Fibroblast of skin of right quadriceps (primary cell): Measurements from ENCODE around the gene SMAP1.
"Not testable (repeated sequence)": the region's sequence is repeated elsewhere in the genome, so short reads cannot be mapped to it uniquely, and the experiment has no call there.

Source experiments
- DNase-seq: peaks from one replicate; pipeline ENCODE4 v3.0.0-alpha.2; 2013

SMAP1 gene

GRCh38 chr6:70684794-70685493 lies 17.3 kb downstream of the SMAP1 start:
- DNase-seq = no peak

DNA sequence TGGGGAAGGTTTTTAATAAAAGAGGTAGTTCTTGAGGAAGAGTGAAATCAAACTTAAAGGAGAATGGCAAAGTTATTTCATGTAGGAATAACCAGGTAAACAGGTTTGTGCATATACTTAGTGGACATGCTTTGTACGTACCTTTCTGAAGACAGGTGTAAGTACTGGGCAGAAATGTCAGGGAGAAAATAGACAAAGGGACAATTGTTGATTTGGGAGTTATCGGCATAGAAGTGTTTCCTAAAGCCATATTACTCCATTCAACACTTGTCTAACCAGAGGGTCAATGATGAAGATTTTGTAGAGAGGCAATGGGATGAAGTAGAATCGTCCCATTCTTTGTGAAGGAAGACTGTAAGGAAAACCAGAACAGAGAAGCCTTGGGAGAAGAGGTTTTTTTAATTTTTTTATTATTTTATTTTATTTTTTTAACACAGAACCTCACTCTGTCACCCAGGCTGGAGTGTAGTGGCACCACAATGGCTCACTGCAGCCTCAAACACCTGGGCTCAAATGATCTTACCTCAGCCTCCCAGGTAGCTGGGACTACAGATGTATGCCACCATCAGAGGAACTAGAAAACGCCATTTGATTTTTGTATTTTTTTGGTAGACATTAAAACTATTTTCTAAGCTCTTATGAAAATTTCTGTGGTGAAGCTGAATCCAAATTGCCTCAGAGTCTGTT lies 18.0 kb downstream of the SMAP1 start:
- DNase-seq = no peak

DNA sequence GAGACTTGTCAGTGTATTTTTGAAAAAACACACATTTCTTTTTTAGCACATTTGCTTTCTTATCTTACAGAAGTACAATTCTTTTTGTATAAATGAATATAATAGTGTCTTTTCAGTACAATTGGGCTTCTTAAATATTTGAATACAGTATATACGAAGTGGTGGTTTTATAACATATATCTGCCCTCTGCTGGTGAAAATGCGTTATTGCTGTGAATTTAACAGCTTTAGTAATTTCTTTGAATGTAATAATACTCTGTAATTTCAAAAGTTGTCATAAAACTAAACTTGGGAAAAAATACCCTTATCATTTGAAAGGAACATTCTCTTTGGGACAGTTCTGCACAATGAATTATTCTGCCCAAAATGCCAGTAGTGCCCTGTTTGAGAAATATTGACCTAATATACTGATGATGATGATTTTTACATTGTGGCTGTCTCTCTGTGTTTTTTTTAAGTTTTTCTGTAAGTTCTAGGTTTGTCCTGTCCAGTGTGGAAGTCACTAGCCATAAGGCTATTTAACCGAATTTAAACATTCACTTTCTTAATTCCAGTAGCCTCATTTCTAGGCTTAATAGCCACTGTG lies 19.0 kb downstream of the SMAP1 start:
- peak; percentile 44 for DNase-seq

GRCh38 chr6:70693887-70694286 lies 26.2 kb downstream of the SMAP1 start:
- no peak for DNase-seq

DNA sequence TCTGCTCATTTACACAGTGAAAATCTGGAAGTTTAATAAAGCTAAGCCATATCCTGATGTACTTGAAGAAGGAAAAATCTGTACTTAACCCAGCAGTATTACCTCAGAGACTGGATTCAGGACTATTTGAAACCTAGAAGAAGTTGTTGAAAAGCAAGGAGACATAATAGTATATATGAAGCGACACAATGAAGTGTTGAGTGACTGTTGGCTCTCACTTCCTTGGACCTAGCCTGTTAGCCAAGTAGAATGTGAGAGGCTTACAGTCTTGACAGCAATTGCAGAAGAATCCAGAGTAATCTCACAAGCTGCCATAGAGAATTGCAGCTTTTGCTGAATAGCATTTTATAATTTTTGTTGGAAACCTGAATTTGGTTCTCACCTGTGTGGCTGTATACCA lies 26.7 kb downstream of the SMAP1 start:
- DNase-seq = no peak

- DNase-seq = no peak
Observed at GRCh38 chr6:70700922-70701876, 33.5 kb downstream of the SMAP1 start.

DNA sequence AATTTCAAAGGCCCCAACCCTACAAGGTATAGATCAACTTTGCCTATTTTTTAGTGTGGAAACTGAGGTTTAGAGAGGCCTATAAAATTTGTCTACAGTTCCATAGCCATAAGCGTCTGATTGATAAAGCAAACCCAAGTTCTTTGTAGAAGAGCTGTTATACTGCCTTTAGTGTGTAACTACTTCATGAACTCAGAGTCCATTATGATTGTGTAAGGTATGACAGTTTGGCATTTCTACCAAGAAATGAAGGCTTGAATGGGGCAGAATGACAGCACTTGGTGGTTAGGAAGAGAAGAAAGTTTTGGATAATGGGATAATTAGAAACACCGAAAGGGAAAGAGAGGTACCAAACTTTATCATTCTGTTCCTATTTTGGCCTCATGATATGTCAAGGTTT lies 38.1 kb downstream of the SMAP1 start:
- DNase-seq = no peak

- peak; percentile 32 for DNase-seq
Observed at GRCh38 chr6:70706491-70707123, 38.9 kb downstream of the SMAP1 start.

DNA sequence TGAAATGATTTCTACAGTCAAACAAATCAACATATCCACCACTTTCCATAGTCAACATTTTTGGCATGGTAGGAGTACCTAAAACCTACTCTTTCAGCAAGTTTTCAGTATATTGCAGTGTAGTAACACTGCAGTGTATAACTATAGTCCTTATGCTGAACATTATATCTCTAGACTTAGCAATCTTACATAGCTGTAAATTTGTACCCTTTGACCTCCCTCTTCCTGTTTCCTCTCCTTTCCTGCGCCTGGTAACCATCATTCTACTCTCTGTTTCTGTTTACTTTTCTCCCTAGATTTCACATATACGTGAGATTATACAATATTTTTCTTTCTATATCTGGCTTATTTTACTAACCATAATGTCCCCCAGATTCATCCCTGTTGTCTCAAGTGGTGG lies 40.2 kb downstream of the SMAP1 start:
- no peak for DNase-seq

DNA sequence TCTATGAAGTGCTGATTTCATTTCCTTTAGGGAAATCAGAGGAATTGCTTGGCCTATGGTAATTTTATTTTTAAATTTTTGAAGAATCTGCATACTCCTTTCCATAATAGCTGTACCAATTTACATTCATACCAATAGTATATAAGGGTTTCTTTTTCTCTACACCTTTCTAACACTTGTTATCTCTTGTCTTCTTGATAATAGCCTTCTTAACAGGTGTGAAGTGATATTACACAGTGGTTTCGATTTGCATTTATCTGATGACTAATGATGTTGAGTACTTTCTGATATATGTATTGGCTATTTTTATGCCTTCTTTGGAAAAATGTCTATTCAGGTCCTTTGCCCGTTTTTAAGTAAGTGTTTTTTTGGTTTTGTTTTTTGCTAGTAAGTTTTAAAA lies 40.8 kb downstream of the SMAP1 start:
- DNase-seq = no peak

- DNase-seq = peak; percentile 74
Observed at GRCh38 chr6:70709826-70710225, 42.1 kb downstream of the SMAP1 start.

DNA sequence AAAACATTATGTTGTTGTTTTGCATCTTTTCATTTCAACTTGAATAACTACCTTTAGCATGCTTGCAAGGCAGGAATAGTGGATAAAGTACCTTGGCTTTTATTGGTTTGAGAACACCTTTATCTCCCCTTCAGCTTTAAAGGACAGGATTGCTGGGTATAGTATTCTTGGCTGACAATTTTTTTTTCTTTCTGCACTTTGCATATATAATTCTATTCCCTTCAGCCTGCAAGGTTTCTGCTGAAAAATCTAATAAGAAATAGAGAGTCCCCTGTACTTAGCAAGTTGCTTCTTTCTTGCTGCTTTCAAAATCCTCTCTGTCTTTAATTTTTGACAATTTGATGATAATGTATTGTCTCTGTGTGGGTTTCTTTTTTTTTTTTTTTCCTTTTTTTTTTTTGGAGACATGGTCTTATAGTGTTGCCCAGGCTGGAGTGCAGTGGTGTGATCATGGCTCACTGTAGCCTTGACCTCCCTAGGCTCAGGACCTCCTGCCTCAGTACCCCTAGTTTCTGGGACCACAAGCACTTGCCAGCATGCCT lies 47.1 kb downstream of the SMAP1 start:
- no peak for DNase-seq

DNA sequence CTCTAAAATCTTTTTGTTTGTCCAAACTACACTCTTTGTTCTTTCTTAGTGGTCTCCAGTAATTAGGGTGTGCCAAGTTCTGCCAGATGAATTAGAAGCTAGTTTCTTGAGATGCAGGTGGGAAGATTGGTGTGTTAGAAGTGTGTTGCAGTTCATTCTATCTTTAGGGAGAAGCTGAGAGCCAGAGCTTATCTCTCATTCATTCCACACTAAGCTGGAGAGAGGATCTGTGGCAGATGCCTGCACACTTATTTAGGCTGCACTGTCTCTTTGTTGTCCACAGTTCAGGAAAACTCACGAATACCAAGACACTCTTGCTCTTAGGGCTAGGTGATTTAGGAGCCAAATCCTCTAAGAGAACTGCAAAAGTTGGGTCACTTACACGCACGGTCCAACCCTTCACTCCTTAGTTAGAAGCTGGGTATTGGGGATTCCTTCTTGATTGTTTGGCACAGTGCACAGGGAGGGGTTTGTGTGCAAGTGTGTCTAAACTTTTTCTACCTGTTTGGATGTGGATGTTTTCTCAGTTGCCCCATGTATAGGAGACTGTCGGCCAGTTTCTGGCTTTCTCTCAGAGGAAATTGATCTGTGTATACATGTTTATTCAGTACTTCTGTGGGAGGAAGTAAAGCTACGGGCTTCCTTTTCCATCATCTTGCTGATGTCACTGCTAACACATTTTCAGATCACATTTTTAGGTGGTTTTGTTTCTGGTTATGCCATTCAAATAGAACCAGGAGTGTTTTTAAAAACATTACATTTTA lies 49.5 kb downstream of the SMAP1 start:
- no peak for DNase-seq

- no peak for DNase-seq
Observed at GRCh38 chr6:70724524-70724923, 56.8 kb downstream of the SMAP1 start.

DNA sequence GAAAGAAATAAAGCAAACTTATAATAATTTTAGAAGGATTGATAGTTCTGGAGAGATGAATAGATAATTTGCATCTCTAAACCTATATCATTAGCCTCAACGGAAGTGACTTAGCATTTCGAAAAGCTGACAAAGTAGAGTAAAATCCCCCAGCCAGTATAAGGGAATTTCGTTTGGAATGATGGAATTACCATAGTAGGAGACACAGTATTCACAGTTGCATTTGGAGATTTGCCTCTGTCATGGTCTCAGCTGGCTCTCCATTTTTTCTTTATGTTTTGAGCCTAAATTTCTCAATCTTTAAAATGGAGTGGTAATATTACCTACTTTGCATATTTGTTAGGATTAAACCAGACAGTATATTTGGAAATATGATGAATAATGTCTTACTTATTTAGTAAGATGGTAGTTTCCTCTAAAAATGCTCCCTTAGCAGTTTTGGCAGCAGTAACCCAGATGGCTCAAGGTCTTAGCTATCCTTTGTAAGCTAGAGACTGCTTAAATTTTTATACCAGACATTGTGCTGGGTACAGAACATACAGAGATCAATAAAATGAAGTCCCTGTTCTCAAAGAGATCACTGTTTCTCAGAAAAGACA lies 58.2 kb downstream of the SMAP1 start:
- peak; percentile 40 for DNase-seq

DNA sequence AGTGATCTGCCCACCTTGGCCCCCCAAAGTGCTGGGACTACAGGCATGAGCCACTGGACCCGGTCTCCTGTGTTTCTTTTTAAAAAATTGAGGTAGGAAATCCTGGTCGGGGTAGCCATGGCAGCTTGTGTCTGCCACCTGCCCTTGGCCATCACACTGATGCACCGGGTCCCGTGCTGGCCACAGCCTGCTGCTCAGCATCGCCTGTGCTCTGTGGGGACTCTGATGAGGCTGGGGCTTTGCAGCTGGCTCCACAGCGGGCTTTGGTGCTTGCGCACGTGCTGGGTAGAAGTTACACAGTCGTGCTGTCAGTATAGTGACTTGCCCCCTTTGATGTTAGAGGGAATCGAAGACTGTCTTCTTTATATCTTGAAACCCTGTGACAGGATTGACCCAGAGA lies 66.7 kb downstream of the SMAP1 start:
- no peak for DNase-seq

- DNase-seq = no peak
Observed at GRCh38 chr6:70734979-70735378, 67.3 kb downstream of the SMAP1 start.

DNA sequence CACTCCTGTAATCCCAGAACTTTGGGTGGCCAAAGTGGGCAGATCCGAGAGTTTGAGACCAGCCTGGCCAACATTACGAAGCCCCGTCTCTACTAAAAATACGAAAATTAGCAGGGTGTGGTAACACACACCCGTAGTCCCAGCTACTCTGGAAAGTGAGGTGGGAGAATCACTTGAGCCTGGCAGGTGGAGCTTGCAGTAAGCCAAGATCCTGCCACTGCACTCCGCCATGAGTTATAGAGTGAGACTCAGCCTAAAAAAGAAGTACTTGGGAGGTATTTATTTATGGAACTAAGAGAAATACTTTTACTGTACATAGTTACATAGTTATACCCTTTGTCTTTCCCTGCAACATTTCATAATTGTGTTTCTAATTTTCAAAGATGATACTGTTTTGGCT lies 67.8 kb downstream of the SMAP1 start:
- no peak for DNase-seq

DNA sequence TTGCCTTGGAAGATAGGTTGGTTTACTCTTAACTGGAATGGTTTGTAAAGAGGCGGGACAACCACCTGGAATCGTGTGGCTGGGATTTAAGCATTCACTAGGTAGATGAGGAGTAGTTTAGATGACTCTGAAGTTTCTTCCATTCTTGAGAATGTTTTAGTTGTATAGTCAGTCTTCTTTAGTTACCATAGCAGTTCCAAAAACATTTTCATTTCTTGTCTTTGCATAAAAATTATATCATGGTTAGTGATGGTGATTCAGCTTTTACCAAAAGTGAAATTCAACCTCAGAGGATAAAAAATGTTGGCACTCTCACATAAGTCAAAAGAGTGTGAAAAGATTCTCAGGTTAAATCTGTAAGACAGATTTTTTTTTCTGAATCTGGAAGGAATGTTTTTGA lies 70.3 kb downstream of the SMAP1 start:
- peak; percentile 6 for DNase-seq

GRCh38 chr6:70739534-70739933 lies 71.9 kb downstream of the SMAP1 start:
- DNase-seq = no peak

DNA sequence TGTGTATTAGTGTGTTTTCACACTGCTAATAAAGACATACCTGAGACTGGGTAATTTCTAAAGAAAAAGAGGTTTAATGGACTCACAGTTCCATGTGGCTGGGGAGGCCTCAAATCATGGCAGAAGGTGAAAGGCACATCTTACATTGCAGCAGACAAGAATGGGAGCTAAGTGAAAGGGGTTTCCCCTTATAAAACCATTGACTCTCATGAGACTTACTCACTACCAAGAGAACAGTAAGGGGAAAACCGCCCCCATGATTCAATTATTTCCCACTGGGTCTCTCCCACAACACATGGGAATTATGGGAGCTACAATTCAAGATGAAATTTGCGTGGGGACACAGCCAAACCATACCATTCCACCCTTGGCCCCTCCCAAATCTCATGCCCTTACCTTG lies 73.1 kb downstream of the SMAP1 start:
- not testable (repeated sequence) for DNase-seq
